Measurements from ENCODE around the gene MSRB3.

Gene MSRB3

GRCh38 chr12:65501093-65501621 lies 222.7 kb downstream of the MSRB3 start:
- no peak for DNase-seq

- no peak for DNase-seq
These were observed 223.5 kb downstream of the MSRB3 start for GRCh38 chr12:65501935-65502334.

GRCh38 chr12:65504417-65504816 lies 225.9 kb downstream of the MSRB3 start:
- DNase-seq, result no peak

- DNase-seq, result no peak
These were observed 227.1 kb downstream of the MSRB3 start for GRCh38 chr12:65505386-65506121.

- no peak for DNase-seq
These were observed 230.0 kb downstream of the MSRB3 start for GRCh38 chr12:65508276-65509035.

GRCh38 chr12:65510007-65510406 lies 231.5 kb downstream of the MSRB3 start:
- DNase-seq, result no peak

- no peak for DNase-seq
These were observed 232.1 kb downstream of the MSRB3 start for GRCh38 chr12:65510584-65511050.

GRCh38 chr12:65511134-65511834 lies 232.8 kb downstream of the MSRB3 start:
- no peak for DNase-seq

- no peak for DNase-seq
These were observed 233.4 kb downstream of the MSRB3 start for GRCh38 chr12:65511912-65512311.
